Activated naive CD4-positive, alpha-beta T cell treated with anti-CD3 and anti-CD28 coated beads for 36 hours (primary cell): Measurements from ENCODE around the gene RBMS1. TPM values are rescaled to one million over a fixed set of nuclear protein-coding genes. Genes with fewer than 3 reads are reported as not detected.
A peak's percentile ranks its signal among the peaks of the same experiment; 100 is the strongest.

Experiments used
- CTCF ChIA-PET: fragments of 350-600 bp; sonication (Branson Sonifier 250); formaldehyde crosslinking; loops from one replicate; lab custom pipeline; 2021; ENCODE audit warnings: antibody characterized with exemption; lab: Charles Lee
- DNase-seq: peaks from one replicate; pipeline ENCODE4 v3.0.0-alpha.2; 2020
- H3K27ac Mint-ChIP-seq: one replicate; pipeline ENCODE4 v1.8.0; 2021; ENCODE audit warnings: mild to moderate bottlenecking, mixed read lengths
- H3K27me3 Mint-ChIP-seq: one replicate; pipeline ENCODE4 v1.8.0; 2021; ENCODE audit warnings: low read depth, mixed read lengths
- H3K36me3 Mint-ChIP-seq: one replicate; pipeline ENCODE4 v1.8.0; 2021; ENCODE audit warnings: low read depth, mixed read lengths
- H3K4me1 Mint-ChIP-seq: one replicate; pipeline ENCODE4 v1.8.0; 2021; ENCODE audit warnings: low read depth, mixed read lengths
- H3K4me3 Mint-ChIP-seq: one replicate; pipeline ENCODE4 v1.8.0; 2021; ENCODE audit warnings: mild to moderate bottlenecking, moderate library complexity, mixed read lengths
- H3K9me3 Mint-ChIP-seq: one replicate; pipeline ENCODE4 v1.8.0; 2021; ENCODE audit warnings: mixed read lengths
- intact Hi-C: fragments of 100-400 bp; cut with micrococcal nuclease; formaldehyde crosslinking; loops from one replicate; pipeline ENCODE4 v1.15.1; 2023
- total RNA-seq, 2 experiments: library from RNA; stranded (reverse); gene quantifications; one replicate each; pipeline ENCODE4 v1.2.3, GENCODE V29; 2021

The RBMS1 gene
- total RNA-seq, 2 experiments from 2014 or later: 27.8 to 29.1 TPM

- H3K27ac Mint-ChIP-seq: no peak overlapping the region
- no peaks in the 10 kb centered on the region for H3K9me3 Mint-ChIP-seq
- H3K4me1 Mint-ChIP-seq: peaks cover 25% of the 10 kb centered on the region
- CTCF ChIA-PET: interaction anchor here (0.9 to 1.9 kb wide), 2 partner anchors 21 to 692 kb away, joined by 3 to 5 read pairs; no protein-coding TSS in a partner anchor
- H3K27me3 Mint-ChIP-seq: no peaks in the 10 kb centered on the region
- no peak for DNase-seq
- intact Hi-C loops: no loop called here
- no peak overlapping the region for H3K4me3 Mint-ChIP-seq
- H3K36me3 Mint-ChIP-seq: no peaks in the 10 kb centered on the region
These were observed 222.2 kb downstream of the RBMS1 start for GRCh38 chr2:160271171-160272086.

GRCh38 chr2:160270571-160271113 is 223.0 kb downstream of the RBMS1 start:
- Mint-ChIP-seq H3K9me3 (no peaks in the 10 kb centered on the region), H3K27ac (no peak overlapping the region), H3K4me3 (peak overlapping the region; percentile 8), H3K27me3 (no peaks in the 10 kb centered on the region), H3K4me1 (peaks cover 32% of the 10 kb centered on the region), H3K36me3 (no peaks in the 10 kb centered on the region)
- intact Hi-C loops: no loop called here
- no peak for DNase-seq
- CTCF ChIA-PET: interaction anchor here (0.9 to 1.9 kb wide), 10 partner anchors 14 to 53 kb away, joined by 3 to 5 read pairs (median 4); no protein-coding TSS in a partner anchor

- CTCF ChIA-PET: interaction anchor here (0.9 to 1.9 kb wide), 10 partner anchors 13 to 54 kb away, joined by 3 to 5 read pairs (median 4); no protein-coding TSS in a partner anchor
- no peaks in the 10 kb centered on the region for H3K27me3 Mint-ChIP-seq
- DNase-seq: peak; percentile 64
- peaks cover 39% of the 10 kb centered on the region for H3K4me1 Mint-ChIP-seq
- H3K27ac Mint-ChIP-seq: peak overlapping the region; percentile 53
- H3K36me3 Mint-ChIP-seq: no peaks in the 10 kb centered on the region
- peak overlapping the region; percentile 65 for H3K4me3 Mint-ChIP-seq
- no peaks in the 10 kb centered on the region for H3K9me3 Mint-ChIP-seq
- intact Hi-C loops: loop anchor here (5.0 kb wide), 4 partner anchors 137 to 722 kb away; no protein-coding TSS in a partner anchor
These were observed 223.6 kb downstream of the RBMS1 start for GRCh38 chr2:160269803-160270570.

DNA sequence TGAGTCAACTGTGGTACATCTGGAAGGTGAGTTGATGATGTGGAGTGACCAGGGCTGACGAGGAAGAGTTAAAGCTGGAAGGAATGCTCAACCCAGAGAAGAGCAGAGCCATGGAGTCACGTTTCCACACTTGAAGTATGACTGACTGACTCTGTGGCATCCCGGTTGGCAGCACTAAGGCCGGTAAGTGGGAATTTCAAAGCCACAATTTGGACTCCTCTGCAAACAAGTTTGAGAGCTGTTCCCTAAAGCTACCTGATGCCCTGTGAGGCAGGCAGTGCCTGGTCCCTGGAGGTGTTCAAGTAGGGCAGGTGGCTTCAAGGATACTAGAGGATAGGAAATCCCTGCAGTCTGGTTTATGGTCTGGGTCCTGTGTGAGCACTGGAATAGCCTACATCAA is 224.2 kb downstream of the RBMS1 start:
- H3K27me3 Mint-ChIP-seq: no peaks in the 10 kb centered on the region
- intact Hi-C loops: loop anchor here (5.0 kb wide), 4 partner anchors 138 to 723 kb away; no protein-coding TSS in a partner anchor
- CTCF ChIA-PET: interaction anchor here (1.0 to 1.8 kb wide), 7 partner anchors 17 to 51 kb away, joined by 3 to 5 read pairs (median 3); no protein-coding TSS in a partner anchor
- DNase-seq: no peak
- no peaks in the 10 kb centered on the region for H3K36me3 Mint-ChIP-seq
- H3K27ac Mint-ChIP-seq: peak overlapping the region; percentile 53
- no peaks in the 10 kb centered on the region for H3K9me3 Mint-ChIP-seq
- peaks cover 44% of the 10 kb centered on the region for H3K4me1 Mint-ChIP-seq
- H3K4me3 Mint-ChIP-seq: peak overlapping the region; percentile 65

GRCh38 chr2:160268151-160268781 is 225.3 kb downstream of the RBMS1 start:
- H3K36me3 Mint-ChIP-seq: no peaks in the 10 kb centered on the region
- H3K4me3 Mint-ChIP-seq: no peak overlapping the region
- H3K4me1 Mint-ChIP-seq: peaks cover 49% of the 10 kb centered on the region
- H3K27me3 Mint-ChIP-seq: no peaks in the 10 kb centered on the region
- intact Hi-C loops: loop anchor here (5.0 kb wide), 4 partner anchors 139 to 724 kb away; no protein-coding TSS in a partner anchor
- H3K9me3 Mint-ChIP-seq: no peaks in the 10 kb centered on the region
- H3K27ac Mint-ChIP-seq: no peak overlapping the region
- no peak for DNase-seq
- CTCF ChIA-PET: interaction anchor here (1.3 kb wide), 1 partner anchor 161 kb away, joined by 3 read pairs; no protein-coding TSS in a partner anchor

GRCh38 chr2:160267692-160268091 is 225.9 kb downstream of the RBMS1 start:
- no peak overlapping the region for H3K4me3 Mint-ChIP-seq
- no peak for DNase-seq
- H3K36me3 Mint-ChIP-seq: no peaks in the 10 kb centered on the region
- intact Hi-C loops: loop anchor here (2.0 to 5.0 kb wide), 5 partner anchors 140 to 899 kb away; no protein-coding TSS in a partner anchor
- H3K4me1 Mint-ChIP-seq: peaks cover 49% of the 10 kb centered on the region
- CTCF ChIA-PET: interaction anchor here (1.3 kb wide), 1 partner anchor 162 kb away, joined by 3 read pairs; no protein-coding TSS in a partner anchor
- no peaks in the 10 kb centered on the region for H3K27me3 Mint-ChIP-seq
- H3K27ac Mint-ChIP-seq: no peak overlapping the region
- H3K9me3 Mint-ChIP-seq: no peaks in the 10 kb centered on the region

DNA sequence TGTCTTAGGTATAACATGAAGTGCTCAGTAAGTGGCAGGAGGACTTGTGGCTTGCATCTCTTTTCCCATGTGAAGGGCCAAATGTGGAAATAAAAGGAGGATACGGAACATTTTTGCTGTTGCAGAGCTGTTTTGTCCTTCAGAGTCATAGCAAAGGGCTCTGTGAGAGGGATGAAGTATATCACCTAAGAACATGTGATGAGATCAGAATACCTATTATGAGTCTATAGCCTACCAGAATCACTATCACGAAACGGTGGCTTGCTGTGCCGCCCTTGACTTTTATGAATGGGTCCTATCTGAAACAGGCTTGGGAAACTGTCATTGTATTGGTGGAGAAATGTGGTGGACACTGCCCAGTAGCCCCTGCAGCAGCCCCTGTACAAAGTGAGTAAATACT is 226.6 kb downstream of the RBMS1 start:
- H3K9me3 Mint-ChIP-seq: no peaks in the 10 kb centered on the region
- H3K27ac Mint-ChIP-seq: no peak overlapping the region
- H3K27me3 Mint-ChIP-seq: no peaks in the 10 kb centered on the region
- peak; percentile 13 for DNase-seq
- H3K4me1 Mint-ChIP-seq: peaks cover 46% of the 10 kb centered on the region
- H3K4me3 Mint-ChIP-seq: no peak overlapping the region
- CTCF ChIA-PET: interaction anchor here (1.1 to 1.3 kb wide), 2 partner anchors 55 to 162 kb away, joined by 3 to 6 read pairs; no protein-coding TSS in a partner anchor
- no peaks in the 10 kb centered on the region for H3K36me3 Mint-ChIP-seq
- intact Hi-C loops: loop anchor here (2.0 to 5.0 kb wide), 5 partner anchors 140 to 900 kb away; no protein-coding TSS in a partner anchor

DNA sequence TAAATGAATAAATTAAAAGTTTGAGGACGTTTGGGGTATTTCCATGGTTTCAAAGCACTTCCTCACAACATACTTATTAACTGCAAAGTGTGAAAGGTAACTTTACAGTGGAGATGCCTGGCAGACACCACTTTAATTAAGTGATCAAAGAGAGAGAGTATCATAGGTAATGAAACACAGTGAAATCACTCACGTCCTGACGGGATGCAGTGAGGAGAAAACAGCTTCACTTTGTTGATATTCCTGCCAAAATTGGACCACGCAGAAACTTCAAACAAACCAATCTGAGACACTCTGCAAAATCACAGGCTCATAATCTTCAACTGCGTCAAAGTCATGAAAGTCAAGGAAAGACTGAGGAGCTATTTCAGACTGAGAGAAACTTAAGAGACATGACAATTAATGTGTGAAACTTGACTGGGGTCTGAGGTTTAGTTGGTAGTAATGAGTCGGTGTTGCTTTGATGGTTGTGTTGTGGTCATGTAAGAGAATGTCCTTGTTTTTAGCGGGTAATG is 227.5 kb downstream of the RBMS1 start:
- H3K4me1 Mint-ChIP-seq: peaks cover 46% of the 10 kb centered on the region
- no peaks in the 10 kb centered on the region for H3K27me3 Mint-ChIP-seq
- peak overlapping the region; percentile 85 for H3K27ac Mint-ChIP-seq
- no peaks in the 10 kb centered on the region for H3K9me3 Mint-ChIP-seq
- peak; percentile 41 for DNase-seq
- CTCF ChIA-PET: interaction anchor here (0.9 to 1.1 kb wide), 3 partner anchors 24 to 58 kb away, joined by 3 to 6 read pairs (median 3); no protein-coding TSS in a partner anchor
- no peaks in the 10 kb centered on the region for H3K36me3 Mint-ChIP-seq
- H3K4me3 Mint-ChIP-seq: no peak overlapping the region
- intact Hi-C loops: loop anchor here (1.0 to 5.0 kb wide), 11 partner anchors 28 to 901 kb away; no protein-coding TSS in a partner anchor

GRCh38 chr2:160264308-160264707 is 229.3 kb downstream of the RBMS1 start:
- peaks cover 2% of the 10 kb centered on the region for H3K9me3 Mint-ChIP-seq
- no peaks in the 10 kb centered on the region for H3K36me3 Mint-ChIP-seq
- CTCF ChIA-PET: interaction anchor here (1.5 to 1.6 kb wide), 2 partner anchors 12 kb away, joined by 6 to 7 read pairs; no protein-coding TSS in a partner anchor
- no peak overlapping the region for H3K4me3 Mint-ChIP-seq
- intact Hi-C loops: no loop called here
- peaks cover 37% of the 10 kb centered on the region for H3K4me1 Mint-ChIP-seq
- H3K27me3 Mint-ChIP-seq: no peaks in the 10 kb centered on the region
- H3K27ac Mint-ChIP-seq: no peak overlapping the region
- DNase-seq: no peak

GRCh38 chr2:160261732-160262131 is 231.9 kb downstream of the RBMS1 start:
- Mint-ChIP-seq H3K36me3 (no peaks in the 10 kb centered on the region), H3K4me1 (peaks cover 27% of the 10 kb centered on the region), H3K4me3 (no peak overlapping the region), H3K27ac (no peak overlapping the region), H3K27me3 (no peaks in the 10 kb centered on the region), H3K9me3 (peaks cover 2% of the 10 kb centered on the region)
- intact Hi-C loops: no loop called here
- DNase-seq: no peak
- CTCF ChIA-PET: interaction anchor here (2.4 kb wide), 1 partner anchor 10 kb away, joined by 8 read pairs; no protein-coding TSS in a partner anchor

- Mint-ChIP-seq H3K9me3 (peaks cover 2% of the 10 kb centered on the region), H3K4me3 (no peak overlapping the region), H3K4me1 (no peaks in the 10 kb centered on the region), H3K36me3 (no peaks in the 10 kb centered on the region), H3K27me3 (peaks cover 3% of the 10 kb centered on the region), H3K27ac (no peak overlapping the region)
- CTCF ChIA-PET: no interaction called here
- intact Hi-C loops: no loop called here
- DNase-seq: no peak
These were observed 235.2 kb downstream of the RBMS1 start for GRCh38 chr2:160258492-160258805.
